Measurements from ENCODE around the gene CCL19.

Gene CCL19

GRCh38 chr9:34659592-34660253, 31.4 kb downstream of the CCL19 start:
- no peak for DNase-seq

GRCh38 chr9:34658461-34658860, 32.6 kb downstream of the CCL19 start:
- DNase-seq, result no peak

DNA sequence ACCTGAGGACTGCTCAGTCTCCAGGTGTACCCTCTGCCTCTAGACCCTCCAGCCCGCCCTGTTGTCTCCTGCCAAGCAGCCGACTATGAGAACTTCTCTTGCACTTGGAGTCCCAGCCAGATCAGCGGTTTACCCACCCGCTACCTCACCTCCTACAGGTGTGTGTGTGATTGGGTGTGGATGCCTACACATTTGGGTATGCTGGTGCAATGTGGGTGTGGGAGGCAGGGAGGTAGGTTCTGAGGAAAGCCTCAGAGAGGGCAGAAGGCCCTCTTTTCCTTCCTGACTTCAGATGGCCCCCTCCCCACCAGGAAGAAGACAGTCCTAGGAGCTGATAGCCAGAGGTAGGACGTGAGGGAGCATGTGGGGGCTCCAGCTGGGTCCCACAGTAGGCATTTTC, 34.1 kb downstream of the CCL19 start:
- no peak for DNase-seq

GRCh38 chr9:34655394-34655793, 35.7 kb downstream of the CCL19 start:
- no peak for DNase-seq

- no peak for DNase-seq
These were observed 36.6 kb downstream of the CCL19 start for GRCh38 chr9:34654323-34655051.

DNA sequence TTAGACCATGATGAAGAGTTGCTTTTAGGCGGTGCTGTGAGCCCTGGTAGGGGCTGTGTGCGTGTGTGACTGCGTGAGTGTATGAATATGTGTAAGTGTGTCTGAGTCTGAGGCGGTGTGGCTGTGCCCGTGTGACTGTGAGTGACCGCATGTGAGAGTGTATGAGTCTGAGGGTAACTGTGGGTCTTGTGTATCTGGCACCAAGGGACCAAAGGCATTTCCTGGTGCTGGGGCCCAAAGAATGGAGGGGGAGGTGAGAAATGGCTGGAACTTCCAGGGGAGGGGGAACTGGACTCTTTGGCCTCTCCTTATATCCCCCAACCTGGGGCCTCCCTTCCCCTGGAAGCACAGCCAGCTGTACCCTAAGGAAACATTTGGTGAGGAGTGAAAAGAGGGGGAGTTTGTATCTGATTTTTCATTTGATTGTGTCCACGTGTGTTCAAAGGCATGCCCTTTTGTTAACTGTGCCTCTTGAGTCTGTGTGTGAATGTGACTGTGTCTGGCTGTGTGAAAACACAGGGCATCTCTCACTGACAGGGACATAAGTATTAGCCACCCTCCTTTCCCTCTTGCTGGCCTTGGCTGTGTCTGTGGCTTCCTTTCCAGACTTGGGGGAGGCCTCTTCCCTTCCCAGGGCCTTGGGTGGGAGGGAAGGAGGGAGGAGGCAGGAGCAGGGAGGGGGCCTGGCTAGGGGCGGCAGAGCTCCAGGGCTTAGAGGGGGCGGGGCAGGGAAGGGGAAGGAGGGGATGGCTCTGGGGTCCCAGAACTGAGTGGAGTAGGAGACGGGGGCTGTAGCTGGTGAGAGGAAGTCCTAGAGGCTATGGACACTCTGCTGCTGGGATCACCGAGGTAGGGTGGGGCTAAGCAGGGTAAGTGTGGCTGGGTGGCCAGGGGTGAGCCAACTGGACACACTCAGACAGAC, 37.7 kb downstream of the CCL19 start:
- no peak for DNase-seq

GRCh38 chr9:34652602-34653000, 38.5 kb downstream of the CCL19 start:
- DNase-seq, result no peak

GRCh38 chr9:34651876-34652601, 39.0 kb downstream of the CCL19 start, which contains the start of gene IL11RA:
TSS of gene IL11RA (plus strand) at chr9:34652185. CDS start at chr9:34655218, 3,033 bp downstream.
- peak; percentile 23 for DNase-seq

- no peak for DNase-seq
These were observed 39.8 kb downstream of the CCL19 start for GRCh38 chr9:34651321-34651720.

- DNase-seq, result no peak
These were observed 40.3 kb downstream of the CCL19 start for GRCh38 chr9:34650816-34651215.

GRCh38 chr9:34648673-34649072, 42.4 kb downstream of the CCL19 start:
- no peak for DNase-seq

GRCh38 chr9:34647651-34648050, 43.4 kb downstream of the CCL19 start:
- no peak for DNase-seq

GRCh38 chr9:34647084-34647403, 44.0 kb downstream of the CCL19 start:
- DNase-seq, result no peak

DNA sequence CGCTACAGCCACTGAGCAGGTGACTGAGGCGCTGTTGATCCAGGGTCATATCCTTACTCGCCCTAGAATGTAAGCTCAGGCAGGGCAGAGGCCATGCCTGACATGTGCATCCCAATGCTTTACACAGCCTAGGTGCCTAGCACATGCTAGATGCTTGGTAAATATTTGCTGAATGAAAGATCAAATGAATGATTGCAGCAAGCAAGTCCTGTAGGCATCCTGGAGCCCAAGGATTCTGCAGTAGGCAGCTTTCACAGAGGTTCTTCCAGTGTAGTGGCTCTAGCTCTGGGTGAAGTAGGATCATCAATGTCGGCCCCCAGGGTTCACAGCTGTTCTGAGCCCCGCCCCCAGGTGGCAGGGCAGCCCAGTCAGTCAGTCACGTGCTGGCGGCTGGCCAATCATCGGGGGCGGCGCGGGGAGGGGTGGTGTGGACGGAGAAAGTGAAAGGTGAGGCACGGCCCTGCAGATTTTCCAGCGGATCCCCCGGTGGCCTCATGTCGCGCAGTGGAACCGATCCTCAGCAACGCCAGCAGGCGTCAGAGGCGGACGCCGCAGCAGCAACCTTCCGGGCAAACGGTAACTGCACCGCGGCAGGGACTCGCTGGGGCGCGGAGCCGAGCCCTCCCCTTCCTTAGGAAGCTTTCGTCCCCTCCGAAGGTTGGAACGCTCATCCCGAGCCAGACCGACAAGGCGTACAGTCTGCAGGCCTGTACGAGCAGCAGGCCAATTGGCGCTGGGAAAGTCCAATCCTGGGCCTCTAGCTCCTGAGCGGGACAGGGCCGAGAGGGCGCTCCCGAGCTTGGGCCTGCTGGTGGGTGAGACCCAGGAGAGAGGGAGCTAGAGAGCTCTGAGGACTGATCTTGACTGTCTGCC, 44.6 kb downstream of the CCL19 start, which contains the start of gene GALT:
TSS of gene GALT (plus strand) at position 465 of the 873 bp plus-strand sequence. CDS start at position 495, 30 bp downstream.
- DNase-seq, result peak; percentile 91

GRCh38 chr9:34644766-34645314, 46.2 kb downstream of the CCL19 start:
- no peak for DNase-seq

DNA sequence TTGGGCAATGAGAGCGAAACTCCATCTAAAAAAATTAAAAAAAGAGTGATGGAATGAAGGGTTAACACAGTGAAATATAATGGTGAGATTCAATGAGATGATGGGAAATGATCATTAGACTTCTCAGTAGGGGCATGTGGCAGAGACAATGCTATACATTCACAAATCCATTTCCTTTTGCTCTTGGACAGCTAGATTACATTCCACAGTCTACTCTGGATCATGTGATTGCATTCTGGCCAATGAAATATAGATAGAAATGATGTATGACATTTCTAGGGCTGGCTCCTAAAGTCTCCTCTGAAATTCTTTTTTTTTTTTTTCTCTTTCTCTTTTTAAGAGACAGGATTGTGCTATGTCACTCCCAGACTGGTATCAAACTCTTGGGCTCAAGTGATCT, 48.4 kb downstream of the CCL19 start:
- no peak for DNase-seq
